PFSK-1 (cell line): ENCODE data around the gene RTP5.

Source experiments
- FOXP2 ChIP-seq: optimal IDR thresholded peaks from 2 replicates; pipeline ENCODE3; 2011; ENCODE audit warnings: borderline replicate concordance, control low read depth, inconsistent platforms; ENCODE audit not compliant: insufficient read depth; ENCODE audit errors: extremely low read length, extremely low read depth
- POLR2AphosphoS5 ChIP-seq: IDR thresholded peaks from 2 replicates; pipeline ENCODE4 v1.6.1; 2012; ENCODE audit warnings: low read depth, mild to moderate bottlenecking, control low read depth, low read length, moderate library complexity
- REST ChIP-seq, 2 experiments: IDR thresholded peaks; 2 replicates each; pipeline versions ENCODE4 v1.6.1 to v1.8.0; 2011 to 2012; ENCODE audit warnings: low read depth in 2 of 2, low read length in 2 of 2, control low read depth in 1 of 2, inconsistent platforms in 1 of 2, mild to moderate bottlenecking in 1 of 2, moderate library complexity in 1 of 2; ENCODE audit not compliant: insufficient read depth in 1 of 2
- SIN3A ChIP-seq: IDR thresholded peaks from 2 replicates; pipeline ENCODE4 v1.6.1; 2012; ENCODE audit warnings: mild to moderate bottlenecking, low read length, moderate library complexity, borderline replicate concordance; ENCODE audit not compliant: insufficient read depth
- TAF1 ChIP-seq: IDR thresholded peaks from 2 replicates; pipeline ENCODE4 v1.6.1; 2012; ENCODE audit warnings: low read length, control low read depth, borderline replicate concordance; ENCODE audit not compliant: insufficient read depth

The RTP5 gene

GRCh38 chr2:241857572-241858121 is 11.9 kb upstream of the RTP5 start:
- no peak for TF ChIP-seq TAF1
- TF ChIP-seq FOXP2, result no peak
- no peak for TF ChIP-seq REST (IDR thresholded peaks at IDR 0.05; ENCODE audit: insufficient read depth in 1 of 2, low read depth in 2 of 2, low read length in 2 of 2)
- TF ChIP-seq POLR2AphosphoS5, result no peak
- no peak for TF ChIP-seq SIN3A

- TF ChIP-seq REST (IDR thresholded peaks at IDR 0.05; ENCODE audit: insufficient read depth in 1 of 2, low read depth in 2 of 2, low read length in 2 of 2) (no peak), SIN3A (no peak), TAF1 (no peak), POLR2AphosphoS5 (no peak), FOXP2 (no peak)
These were observed 11.1 kb upstream of the RTP5 start, which contains the start of gene PDCD1 for GRCh38 chr2:241858206-241859016. PDCD1 (minus strand) TSS chr2:241858894; CDS start chr2:241858838, 56 bp downstream.

GRCh38 chr2:241859017-241859435 is 10.5 kb upstream of the RTP5 start:
- no peak for TF ChIP-seq POLR2AphosphoS5
- TF ChIP-seq REST (IDR thresholded peaks at IDR 0.05; ENCODE audit: insufficient read depth in 1 of 2, low read depth in 2 of 2, low read length in 2 of 2), result no peak
- TF ChIP-seq SIN3A, result no peak

GRCh38 chr2:241859436-241860183 is 9.9 kb upstream of the RTP5 start:
- TF ChIP-seq POLR2AphosphoS5 (no peak), TAF1 (no peak), FOXP2 (no peak), SIN3A (no peak), REST (IDR thresholded peaks at IDR 0.05; ENCODE audit: insufficient read depth in 1 of 2, low read depth in 2 of 2, low read length in 2 of 2) (no peak)
